HG02870 (cell line): ENCODE measurements around the gene VIPR2.
"Not testable (repeated sequence)": the region's sequence is repeated elsewhere in the genome, so short reads cannot be mapped to it uniquely, and the experiment has no call there.

Source experiments
- ATAC-seq: cut with Tn5 transposase; IDR thresholded peaks from one replicate; pipeline ENCODE4 v1.9.1; 2021; ENCODE audit warnings: mild to moderate bottlenecking, moderate library complexity; ENCODE audit not compliant: unreplicated experiment

The VIPR2 gene

GRCh38 chr7:158996214-158997109, 148.2 kb downstream of the VIPR2 start:
- ATAC-seq: no peak

- no peak for ATAC-seq
These were observed 149.2 kb downstream of the VIPR2 start for GRCh38 chr7:158995514-158995913.

GRCh38 chr7:158994687-158995086, 150.0 kb downstream of the VIPR2 start:
- ATAC-seq: no peak

GRCh38 chr7:158993591-158993990, 151.1 kb downstream of the VIPR2 start:
- no peak for ATAC-seq

GRCh38 chr7:158992759-158993158, 151.9 kb downstream of the VIPR2 start:
- ATAC-seq: no peak

- ATAC-seq: no peak
These were observed 152.6 kb downstream of the VIPR2 start for GRCh38 chr7:158991824-158992621.

GRCh38 chr7:158988996-158989395, 155.7 kb downstream of the VIPR2 start:
- ATAC-seq: no peak

- no peak for ATAC-seq
These were observed 156.3 kb downstream of the VIPR2 start for GRCh38 chr7:158988302-158988862.

- ATAC-seq: no peak
These were observed 157.0 kb downstream of the VIPR2 start for GRCh38 chr7:158987691-158988090.

GRCh38 chr7:158985583-158985982, 159.1 kb downstream of the VIPR2 start:
- ATAC-seq: no peak

GRCh38 chr7:158984007-158984406, 160.7 kb downstream of the VIPR2 start:
- ATAC-seq: not testable (repeated sequence)

- not testable (repeated sequence) for ATAC-seq
These were observed 162.6 kb downstream of the VIPR2 start for GRCh38 chr7:158982080-158982479.

- no peak for ATAC-seq
These were observed 164.9 kb downstream of the VIPR2 start for GRCh38 chr7:158979635-158980351.

GRCh38 chr7:158979023-158979529, 165.6 kb downstream of the VIPR2 start:
- no peak for ATAC-seq
